NAMALWA (cell line): ENCODE results near the gene PIGU.

Experiments
- DNase-seq: peaks from one replicate; pipeline ENCODE4 v3.0.0-alpha.2; 2015; ENCODE audit warnings: low spot score

The PIGU gene

DNA sequence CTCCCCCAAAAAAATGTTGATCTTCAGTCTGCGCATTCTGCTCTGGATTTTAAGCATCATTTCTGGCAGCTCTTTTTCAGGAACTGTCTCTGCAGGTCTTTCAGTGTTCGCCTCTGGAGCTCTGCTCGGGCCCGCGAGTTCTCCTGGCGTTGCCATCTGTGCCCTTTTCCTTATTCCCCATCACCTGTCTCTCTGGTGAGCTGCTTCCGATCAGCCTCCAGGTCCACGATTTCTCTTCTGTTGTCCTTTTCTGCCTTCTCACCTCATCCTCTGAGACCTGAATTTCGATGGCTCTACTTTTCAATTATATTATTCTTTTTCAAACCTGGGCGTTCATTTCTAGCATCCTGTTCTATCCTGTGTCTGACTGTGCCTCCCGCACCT lies 119.0 kb downstream of the PIGU start:
- no peak for DNase-seq

DNA sequence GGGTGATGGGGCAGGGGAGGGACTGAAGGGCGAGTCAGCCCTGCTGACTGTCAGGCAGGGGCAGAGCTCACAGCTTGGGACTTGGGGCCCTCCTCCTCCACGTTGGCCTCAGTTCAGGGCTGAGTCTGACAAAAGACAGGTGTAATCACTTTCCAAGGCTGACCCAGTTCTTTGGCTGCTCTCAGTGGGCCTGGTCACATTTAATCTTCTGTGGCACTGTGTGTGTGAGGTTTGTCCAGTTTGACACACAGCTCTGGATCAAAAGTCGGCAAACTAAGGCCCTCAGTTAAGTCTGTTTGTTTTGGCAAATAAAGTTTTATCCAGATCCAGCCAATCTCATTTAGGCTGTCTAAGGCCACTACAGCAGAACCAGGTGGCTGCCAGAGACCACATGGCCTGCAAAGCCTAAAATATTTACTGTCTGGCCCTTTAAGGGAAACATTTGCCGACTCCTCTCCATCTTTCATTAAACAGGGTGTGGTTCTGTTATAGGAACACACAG lies 123.5 kb downstream of the PIGU start:
- no peak for DNase-seq

DNA sequence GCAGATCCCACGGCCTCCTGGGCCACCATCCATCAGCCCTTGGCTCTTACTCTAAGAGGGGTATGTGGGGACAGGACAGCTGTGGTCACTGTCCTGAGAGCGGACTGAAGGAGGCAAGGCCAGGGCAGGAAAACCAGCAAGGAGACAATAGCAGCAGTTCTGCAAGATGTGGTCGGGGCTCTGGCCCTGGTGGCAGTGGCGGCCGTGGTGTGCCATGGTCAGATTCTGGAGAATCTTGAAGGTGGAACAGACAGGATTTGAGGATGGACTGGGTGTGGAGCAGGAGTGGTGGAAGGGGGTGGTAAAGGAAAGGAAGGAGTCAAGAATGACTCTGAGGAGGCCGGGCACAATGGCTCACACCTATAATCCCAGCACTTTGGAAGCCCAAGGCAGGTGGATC lies 124.3 kb downstream of the PIGU start:
- DNase-seq = no peak

DNA sequence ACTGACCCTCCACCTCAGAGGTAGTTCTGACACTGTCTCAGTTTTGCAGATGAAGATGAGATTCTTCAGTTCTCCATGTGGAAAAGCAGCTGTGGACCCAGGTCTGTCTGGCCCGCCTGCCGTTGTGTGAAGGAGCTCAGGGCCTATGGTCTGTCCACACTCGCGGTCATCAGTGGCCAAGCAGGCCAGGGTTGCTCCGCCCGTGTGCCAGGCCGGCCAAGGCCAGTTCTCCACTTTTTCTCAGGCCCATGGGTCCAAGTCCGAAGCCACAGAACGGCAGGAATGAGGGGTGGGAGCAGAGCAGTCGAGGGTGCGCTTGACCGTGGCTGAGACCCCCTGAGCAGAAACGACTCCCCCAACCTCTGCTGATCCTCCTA lies 127.0 kb downstream of the PIGU start:
- DNase-seq = no peak

DNA sequence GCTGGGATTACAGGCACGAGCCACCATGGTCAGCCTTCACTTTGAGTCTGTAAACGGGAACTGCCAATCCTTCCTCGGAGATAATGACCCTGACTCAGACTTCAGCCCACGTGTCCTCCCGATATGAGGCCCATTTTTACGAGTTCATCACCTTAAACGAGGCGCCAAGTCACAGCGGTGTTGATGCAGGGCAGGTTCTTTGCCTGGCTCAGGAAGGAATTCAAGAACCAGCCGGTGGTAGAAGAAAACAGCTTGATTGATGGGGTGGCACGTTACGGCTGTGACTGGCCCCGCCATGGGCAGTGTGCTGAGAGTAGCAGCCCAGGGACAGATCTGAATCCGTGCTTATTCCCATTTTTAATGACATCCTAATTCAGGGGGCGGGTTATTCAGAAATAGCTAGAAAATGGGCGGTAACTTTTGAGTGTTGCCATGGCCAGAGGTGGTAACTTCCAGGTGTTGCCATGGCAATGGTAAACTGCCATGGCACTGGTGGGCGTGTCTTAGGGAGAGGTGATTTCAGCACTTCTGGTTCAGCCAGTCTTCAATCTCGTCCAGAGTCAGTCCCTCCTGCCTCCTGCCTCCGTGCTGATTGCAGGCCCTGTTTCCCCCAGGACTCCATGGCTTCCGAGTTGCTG lies 127.5 kb downstream of the PIGU start:
- DNase-seq = peak; percentile 51

DNA sequence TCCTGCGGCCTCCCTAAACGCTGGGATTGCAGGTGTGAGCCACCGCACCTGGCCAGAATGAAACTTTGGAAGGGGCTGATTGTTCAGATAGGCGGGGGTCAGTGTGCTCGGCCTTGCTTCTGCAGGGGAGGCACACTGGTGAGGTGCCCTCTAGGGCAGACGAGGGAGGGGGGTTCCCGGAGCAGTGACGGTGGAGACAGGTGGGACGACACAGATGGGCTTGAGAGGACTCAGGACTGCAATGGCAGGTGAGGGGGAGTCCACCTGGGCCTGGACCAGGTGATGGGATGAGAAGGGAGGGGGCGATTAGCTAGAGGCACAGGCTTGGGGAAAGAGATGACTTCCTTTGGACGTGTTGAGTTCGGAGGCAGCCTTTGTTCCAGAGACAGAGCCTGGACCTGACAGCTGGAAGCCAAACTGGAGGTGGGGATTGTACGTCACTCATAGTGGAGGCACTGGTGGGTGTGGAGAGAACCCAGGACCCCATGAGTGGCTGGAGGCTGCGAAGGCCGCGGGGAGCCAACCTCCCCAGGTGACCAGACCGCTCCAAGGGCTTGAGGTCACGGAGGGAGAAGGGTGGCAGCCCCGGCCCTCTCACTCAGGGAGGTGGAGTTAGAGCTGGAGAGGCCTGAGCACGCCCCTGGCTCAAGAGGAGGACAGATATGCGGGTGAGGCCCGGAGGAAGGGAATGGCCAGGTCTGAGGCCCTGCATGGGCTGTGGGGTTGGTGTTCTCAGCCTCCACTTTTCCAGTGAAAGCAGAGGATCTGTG lies 128.9 kb downstream of the PIGU start:
- no peak for DNase-seq

DNA sequence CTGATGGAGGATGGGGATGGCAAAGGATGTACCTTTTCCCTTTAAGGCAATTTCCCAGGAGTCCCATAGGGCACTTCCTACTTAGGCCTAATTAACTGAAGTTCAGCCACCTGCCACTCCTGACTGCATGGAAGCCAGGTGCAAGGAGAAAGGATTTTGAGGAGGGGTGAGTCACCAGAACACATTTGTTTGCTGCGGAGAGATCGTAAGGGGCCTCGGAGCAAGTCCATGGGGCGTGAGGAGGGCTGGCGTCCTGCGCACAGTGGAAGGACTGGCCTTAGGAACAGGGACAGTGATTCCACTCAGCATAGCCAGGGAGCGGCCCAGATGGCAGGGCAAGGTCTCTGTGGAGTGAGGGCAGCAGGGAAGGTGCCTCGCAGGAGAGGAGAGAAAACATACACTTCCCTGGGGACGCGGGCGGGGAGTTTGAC lies 130.1 kb downstream of the PIGU start:
- DNase-seq = no peak

DNA sequence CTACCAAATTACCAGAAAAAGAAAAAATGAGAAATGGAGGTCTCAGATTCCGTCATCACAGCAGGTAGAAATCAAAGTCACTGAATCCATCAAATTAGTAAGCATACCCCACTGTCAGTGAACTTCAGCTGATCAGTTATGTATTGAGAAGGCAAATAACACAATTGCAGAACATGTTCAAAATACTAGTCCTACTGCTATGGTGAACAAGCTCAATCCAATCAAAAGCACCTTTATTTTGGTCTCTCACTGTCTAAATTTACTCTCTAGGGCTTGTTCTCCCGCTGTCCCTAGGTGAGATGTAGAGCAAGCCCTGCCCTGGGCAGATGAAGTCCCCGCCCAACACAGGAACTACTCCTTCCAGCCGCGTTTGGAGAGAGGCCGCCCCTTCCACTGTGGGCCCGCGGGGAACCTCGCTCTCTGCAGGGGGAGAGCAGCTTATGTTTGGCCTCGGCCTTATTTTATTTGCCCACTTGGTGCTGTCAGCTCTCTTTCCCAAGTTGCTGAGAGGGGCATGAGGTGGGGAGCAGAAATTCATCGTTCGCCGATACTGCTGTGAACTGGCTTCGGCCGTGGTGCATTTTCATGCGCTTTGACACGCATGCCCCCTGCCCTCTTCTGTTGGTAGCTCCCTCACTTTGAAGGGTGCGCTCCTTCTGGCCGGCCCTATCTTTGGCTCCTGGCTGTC lies 132.6 kb downstream of the PIGU start:
- no peak for DNase-seq

DNA sequence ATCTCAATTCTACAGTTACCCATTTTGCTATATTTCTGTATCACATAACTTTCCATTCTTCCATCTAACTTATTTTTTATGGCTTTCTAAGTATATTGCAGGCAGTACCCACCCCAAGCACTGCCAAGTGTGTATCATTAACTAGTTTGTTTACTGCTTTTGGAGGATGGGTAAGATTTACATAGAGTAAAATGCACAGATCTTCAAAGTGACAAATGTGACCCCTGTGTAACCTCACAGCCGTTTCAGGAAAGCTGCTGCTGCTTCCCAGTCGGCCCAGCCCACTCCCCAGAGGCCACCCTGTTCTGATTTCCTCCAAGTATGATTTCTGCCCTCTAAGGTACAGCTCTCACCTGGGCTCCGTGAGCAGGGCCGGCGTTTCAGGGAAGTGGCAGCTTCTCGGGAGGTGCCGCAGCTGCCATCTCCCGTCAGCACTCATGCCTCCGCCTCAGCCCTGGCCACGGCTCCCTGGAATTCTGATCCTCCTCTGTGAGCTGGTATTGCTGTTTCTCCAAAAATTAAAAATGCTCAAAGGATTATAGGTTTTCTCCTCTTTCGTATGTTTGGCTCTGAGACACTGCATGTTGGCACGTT lies 133.3 kb downstream of the PIGU start:
- DNase-seq = no peak

DNA sequence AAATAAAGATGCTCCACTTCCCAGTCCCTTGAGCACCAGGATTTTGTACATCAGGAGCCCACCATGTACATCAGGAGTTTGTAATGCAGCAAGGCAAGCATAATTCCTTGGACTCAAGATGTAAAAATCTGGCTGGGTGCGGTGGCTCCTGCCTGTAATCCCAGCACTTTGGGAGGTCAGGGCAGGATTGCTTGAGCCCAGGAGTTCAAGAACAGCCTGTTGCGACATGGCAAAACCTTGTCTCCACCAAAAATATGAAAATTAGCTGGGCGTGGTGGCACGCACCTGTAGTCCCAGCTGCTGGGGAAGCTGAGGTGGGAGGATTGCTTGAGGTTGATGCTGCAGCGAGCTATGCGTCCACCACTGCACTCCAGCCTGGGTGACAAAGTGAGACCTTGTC lies 134.5 kb downstream of the PIGU start:
- no peak for DNase-seq

DNA sequence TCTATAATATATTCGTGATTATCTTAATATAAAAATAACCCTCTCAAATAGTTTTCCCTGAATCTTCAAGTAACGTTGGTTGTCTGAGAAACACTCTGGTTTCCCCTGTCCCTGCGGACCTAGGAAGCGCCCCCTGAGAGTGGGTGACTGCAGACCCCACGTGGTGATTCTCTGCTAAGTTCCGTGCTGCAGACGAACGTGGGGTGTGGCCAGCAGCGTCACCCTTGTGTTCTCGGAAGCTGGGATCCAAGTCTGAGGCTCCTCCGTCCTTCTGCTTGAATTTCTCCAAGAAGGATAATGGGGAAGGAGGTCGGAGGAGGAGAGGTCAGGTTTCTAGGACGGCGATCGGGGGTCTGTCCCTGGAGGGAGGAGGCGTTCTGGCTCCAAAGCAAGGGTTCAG lies 135.0 kb downstream of the PIGU start:
- no peak for DNase-seq

DNA sequence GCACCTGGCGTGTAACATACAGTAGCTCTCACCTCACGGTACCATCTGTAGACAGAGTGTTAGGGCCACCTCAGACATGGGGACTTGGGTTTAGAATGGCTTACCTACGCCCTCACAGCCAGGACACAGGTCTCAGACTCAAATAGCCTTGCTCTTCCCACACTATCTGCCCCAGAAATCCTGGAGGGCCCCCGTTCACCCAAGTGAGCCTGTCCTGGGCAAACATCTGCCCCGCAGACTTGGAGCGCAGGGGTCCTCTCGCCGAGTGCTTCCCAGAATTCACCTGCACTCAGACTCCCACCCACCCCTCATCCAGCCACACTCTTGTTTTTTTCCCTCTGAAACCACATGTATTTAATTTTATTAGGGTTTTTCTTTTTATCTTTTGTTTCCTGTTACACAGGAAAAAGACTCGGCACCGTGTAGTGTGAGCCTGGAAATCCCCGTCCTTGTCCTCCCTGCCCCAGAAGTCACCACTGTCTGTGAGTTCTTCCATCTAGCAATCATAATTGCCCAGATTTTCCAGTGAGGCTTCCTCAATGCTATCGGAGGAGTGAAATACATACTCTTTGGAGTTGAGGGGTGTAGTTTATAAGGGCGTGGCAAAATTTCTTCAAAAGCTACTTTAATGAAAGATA lies 135.5 kb downstream of the PIGU start:
- DNase-seq = no peak

DNA sequence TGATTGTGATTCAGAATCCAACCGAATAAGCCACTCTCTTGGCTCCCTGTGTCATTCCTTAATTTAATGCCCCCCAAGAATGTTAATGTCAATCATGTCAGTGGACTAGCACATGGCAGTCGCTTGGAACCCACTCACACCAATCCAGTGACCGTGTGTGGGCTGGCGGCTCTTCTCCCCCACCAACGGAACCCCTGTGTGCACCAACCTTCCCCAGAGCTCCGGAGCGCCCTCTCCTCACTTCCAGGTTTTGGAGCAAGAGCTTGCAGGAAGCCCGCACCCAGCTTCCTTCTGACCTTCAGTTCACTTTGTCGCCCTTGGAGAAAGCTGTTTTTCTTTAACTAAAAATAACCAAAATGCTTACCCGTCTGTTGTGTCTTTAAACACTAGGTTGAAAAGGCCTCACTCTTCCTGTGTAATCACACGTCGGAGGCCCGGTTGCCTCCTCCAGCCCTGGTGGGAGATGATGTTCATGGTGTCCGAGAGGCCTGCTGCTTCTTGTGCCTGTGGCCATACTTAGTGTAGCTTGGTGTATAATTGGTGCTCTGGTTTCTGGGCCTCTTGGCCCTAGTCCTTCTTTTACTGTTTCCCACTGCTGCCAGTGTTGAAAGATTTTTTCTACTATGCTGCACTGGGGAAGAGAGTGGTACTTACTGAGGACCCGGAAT lies 136.2 kb downstream of the PIGU start:
- no peak for DNase-seq

DNA sequence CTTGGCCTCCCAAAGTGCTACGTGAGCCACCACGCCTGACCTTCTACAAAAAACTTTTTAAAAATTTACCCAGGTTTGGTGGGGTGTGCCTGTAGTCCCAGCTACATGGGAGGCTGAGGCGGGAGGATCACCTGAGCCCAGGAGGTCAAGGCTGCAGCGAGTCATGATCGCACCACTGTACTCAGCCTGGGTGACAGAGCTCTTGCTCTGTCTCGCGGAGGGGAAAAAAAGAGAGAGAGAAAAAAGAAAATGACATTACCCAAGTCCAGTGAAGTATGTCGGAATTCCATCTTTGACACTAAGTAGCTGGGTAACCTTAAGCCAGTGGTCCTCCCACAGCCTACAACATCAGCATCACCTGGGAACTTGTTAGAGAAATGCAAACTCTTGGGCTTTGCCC lies 137.1 kb downstream of the PIGU start:
- no peak for DNase-seq

DNA sequence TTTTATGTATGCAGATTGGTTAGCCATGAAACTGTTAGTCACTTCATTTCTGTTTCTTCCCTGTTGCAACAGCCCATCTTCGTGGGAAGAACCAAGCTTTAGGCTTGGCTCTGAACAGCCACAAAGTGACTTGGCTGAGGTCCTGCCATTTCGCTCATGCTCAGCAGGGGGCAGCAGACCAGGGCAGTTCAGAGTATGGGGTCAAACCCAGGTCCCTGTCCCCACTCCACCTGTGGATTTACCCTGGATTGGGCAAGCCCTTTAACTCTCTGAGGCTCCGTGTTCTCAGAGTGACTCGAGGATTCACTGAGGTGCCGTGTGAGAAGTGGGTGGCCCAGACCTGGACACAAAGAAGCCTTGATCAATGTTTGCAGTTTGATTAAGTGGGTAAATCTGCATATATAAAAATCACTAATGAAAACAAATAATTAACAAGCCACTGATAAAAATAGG lies 138.2 kb downstream of the PIGU start:
- peak; percentile 69 for DNase-seq

DNA sequence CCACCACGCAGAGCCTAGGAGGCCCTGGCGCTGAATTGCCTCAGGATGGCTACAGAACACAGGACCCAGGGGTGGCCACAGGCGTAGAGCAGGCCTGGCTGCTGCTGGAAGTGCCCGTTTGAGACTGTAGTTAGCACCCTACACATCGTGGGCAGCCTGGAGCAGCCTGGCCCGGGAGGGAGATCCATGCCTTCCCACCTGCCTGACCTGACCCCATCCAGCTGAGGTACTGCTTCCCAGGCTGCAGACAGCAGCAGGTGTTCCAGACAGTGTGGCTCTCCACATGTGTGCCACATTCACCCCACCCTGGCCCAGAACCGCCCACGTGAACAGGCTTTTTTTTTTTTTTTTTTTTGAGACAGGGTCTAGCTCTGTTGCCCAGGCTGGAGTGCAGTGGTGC lies 139.2 kb downstream of the PIGU start:
- DNase-seq = no peak

DNA sequence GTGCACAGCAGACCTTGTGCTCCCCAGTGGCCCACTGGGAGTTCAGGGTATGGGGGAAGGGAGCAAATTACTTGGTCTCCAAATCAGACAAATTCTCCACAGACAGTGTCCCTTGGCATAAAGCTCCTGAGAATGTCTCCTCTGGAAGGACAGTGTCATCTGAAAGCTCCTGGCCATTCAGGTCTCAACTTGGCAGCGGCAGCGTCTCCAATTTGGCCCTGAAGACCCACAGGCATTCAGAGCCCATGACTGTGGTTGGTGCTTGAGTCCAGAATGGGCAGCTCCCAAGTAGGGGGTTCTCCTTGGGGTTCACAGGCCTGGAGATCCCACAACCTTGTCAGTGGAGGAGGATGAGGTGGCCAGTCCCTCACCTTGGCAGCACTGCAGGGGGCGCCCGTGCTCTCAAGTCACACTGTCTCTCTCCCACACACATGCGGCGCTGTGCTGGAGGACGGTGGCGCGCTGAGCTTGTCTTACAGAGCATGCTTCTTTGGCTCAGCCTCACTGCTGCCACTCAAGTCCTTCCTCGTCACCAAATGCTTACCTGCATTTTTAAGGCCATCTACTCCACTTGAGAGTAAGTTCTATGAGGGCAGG lies 140.0 kb downstream of the PIGU start:
- DNase-seq = peak; percentile 34

DNA sequence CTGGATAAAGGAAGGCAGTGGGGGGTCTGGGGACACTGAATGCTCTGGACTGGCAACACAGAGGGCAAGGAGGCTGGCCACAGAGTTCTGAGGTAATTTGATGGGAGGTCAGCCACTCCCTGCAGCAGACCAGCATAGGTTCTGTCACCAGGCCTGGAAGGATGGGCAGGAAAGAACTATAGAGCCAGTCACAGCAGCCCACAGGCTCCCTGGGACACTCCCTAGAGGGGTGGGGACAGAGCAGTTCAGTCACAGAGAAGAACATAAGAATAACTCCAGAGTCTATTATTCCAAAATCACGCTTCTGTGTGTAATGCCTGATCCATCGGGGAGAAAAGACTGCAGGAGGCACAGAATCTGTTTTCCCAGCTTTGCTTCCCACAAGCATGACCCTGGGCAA lies 141.0 kb downstream of the PIGU start:
- no peak for DNase-seq

DNA sequence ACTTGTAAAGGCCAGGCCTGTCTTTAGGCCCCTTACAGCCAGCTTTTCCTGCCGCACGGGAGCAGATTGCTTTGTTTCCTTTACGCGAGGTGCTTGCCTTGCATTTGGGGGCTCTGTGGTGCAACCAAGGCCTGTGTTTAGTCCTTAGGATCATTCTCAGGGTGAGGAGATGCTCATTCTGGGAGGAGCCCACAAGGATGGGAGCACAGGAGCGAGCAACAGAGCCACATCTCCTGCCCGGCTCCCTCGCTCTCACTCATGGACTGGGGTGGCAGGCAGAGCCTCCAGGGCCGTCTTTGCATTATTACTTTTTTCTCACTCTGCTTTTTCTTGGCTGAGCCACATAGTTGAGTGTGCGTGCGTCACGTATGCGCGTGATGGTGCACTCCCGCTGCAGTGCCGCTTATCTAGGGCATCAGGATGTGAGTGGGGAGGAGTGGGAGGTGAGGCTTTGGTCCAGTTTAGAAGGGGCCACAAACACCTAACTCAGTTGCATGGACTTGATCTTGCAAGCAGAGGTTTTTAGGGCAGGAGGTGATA lies 141.5 kb downstream of the PIGU start:
- DNase-seq = no peak

DNA sequence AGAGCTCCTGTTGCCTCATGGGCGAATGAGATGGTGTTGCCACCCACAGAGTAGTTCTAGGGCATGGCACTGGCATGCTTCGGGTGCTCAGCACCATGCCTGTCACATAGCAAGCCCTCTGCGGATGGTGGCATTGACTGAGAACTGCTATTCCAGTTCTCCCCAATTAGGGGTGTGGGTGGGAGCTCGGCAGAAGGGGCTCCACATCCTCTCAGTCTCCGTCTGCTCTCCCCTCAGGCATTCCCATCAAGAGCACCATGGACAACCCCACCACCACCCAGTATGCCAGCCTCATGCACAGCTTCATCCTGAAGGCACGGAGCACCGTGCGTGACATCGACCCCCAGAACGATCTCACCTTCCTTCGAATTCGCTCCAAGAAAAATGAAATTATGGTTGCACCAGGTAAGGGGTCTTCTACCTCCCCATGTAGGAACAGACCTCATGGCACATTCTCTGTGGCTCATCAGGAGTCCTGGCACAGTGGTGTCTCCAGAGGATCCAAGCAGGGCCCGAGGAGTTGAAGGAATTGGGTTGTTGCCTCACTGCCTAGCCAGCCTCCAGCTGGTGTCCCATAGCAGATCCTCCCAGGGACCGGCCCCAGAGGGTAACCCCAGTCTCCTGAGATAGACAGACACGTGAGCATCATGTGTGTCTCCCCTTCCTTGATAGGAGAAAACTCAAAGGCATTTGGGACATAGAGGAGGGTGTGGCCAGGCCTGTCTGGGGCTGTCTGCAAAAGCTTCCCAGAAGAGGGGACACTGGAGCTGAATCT lies 142.3 kb downstream of the PIGU start:
- no peak for DNase-seq
